CD14-positive monocyte (primary cell): ENCODE data around the gene AP1M2. TPM values are rescaled to one million over a fixed set of nuclear protein-coding genes. Genes with fewer than 3 reads are reported as not detected.
A peak's percentile ranks its signal among the peaks of the same experiment; 100 is the strongest.

Experiments
- DNase-seq, 3 donors: peaks; one replicate each; pipeline ENCODE4 v3.0.0-alpha.2; 2011 to 2022
- H2AFZ ChIP-seq: 2 replicates; pipeline ENCODE4 v1.6.0; 2012; ENCODE audit warnings: mild to moderate bottlenecking, low read depth, low read length, inconsistent platforms; ENCODE audit not compliant: insufficient read depth, poor library complexity, severe bottlenecking
- H3K27ac ChIP-seq, 2 donors: 1 replicate in 1 of 2; 2 replicates in 1 of 2; pipeline ENCODE4 v1.5.1; 2012 to 2013; ENCODE audit warnings: low read length in 2 of 2, control low read depth in 1 of 2, inconsistent platforms in 1 of 2, low read depth in 1 of 2, mild to moderate bottlenecking in 1 of 2
- H3K27me3 ChIP-seq, 2 donors: one replicate each; pipeline versions ENCODE4 v1.6.0 to v1.6.1; 2011 to 2013; ENCODE audit warnings: low read length in 2 of 2; ENCODE audit not compliant: control insufficient read depth in 2 of 2, insufficient read depth in 2 of 2
- H3K36me3 ChIP-seq, 2 donors: replicated peaks in 1 of 2; 1 replicate in 1 of 2; 2 replicates in 1 of 2; pipeline versions ENCODE4 v1.5.1 to v1.6.1; 2012 to 2013; ENCODE audit warnings: low read length in 2 of 2, control low read depth in 1 of 2, inconsistent platforms in 1 of 2, mild to moderate bottlenecking in 1 of 2; ENCODE audit not compliant: insufficient read depth in 2 of 2, control insufficient read depth in 1 of 2
- H3K4me1 ChIP-seq, 2 donors: 1 replicate in 1 of 2; 2 replicates in 1 of 2; pipeline versions ENCODE4 v1.5.1 to v1.6.1; 2012 to 2013; ENCODE audit warnings: low read length in 2 of 2, control low read depth in 1 of 2, inconsistent platforms in 1 of 2, mild to moderate bottlenecking in 1 of 2, moderate library complexity in 1 of 2; ENCODE audit not compliant: insufficient read depth in 2 of 2, control insufficient read depth in 1 of 2
- H3K4me2 ChIP-seq: replicated peaks from 2 replicates; pipeline ENCODE3; 2012; ENCODE audit warnings: low read length, moderate library complexity, mild to moderate bottlenecking; ENCODE audit not compliant: poor library complexity, severe bottlenecking; ENCODE audit errors: extremely low read depth
- H3K4me3 ChIP-seq, 3 experiments: fragments of 200-600 bp in 1 of 3; sonication (generic) in 1 of 3; replicated peaks in 1 of 3; 1 replicate in 2 of 3; 2 replicates in 1 of 3; pipeline ENCODE4 v1.5.1; 2011 to 2013; ENCODE audit warnings: low read length in 3 of 3, mild to moderate bottlenecking in 3 of 3, control low read depth in 2 of 3, low read depth in 2 of 3, inconsistent platforms in 1 of 3, moderate library complexity in 1 of 3
- H3K79me2 ChIP-seq: 2 replicates; pipeline ENCODE4 v1.6.0; 2012; ENCODE audit warnings: mild to moderate bottlenecking, control low read depth, inconsistent platforms, low read length, moderate library complexity; ENCODE audit not compliant: insufficient read depth
- H3K9ac ChIP-seq: 2 replicates; pipeline ENCODE4 v1.6.0; 2017; ENCODE audit warnings: low read length, mild to moderate bottlenecking; ENCODE audit not compliant: insufficient read depth, poor library complexity, severe bottlenecking
- H3K9me3 ChIP-seq, 2 donors: replicated peaks in 1 of 2; 1 replicate in 1 of 2; 2 replicates in 1 of 2; pipeline versions ENCODE4 v1.5.1 to v1.6.1; 2012 to 2013; ENCODE audit warnings: low read length in 2 of 2, control low read depth in 1 of 2; ENCODE audit not compliant: control insufficient read depth in 1 of 2, insufficient read depth in 1 of 2
- H4K20me1 ChIP-seq: 2 replicates; pipeline ENCODE4 v1.6.0; 2012; ENCODE audit warnings: mild to moderate bottlenecking, low read length, control low read depth, moderate library complexity; ENCODE audit not compliant: insufficient read depth
- H3K27ac Mint-ChIP-seq, 7 donors: one replicate each; pipeline ENCODE4 v1.8.0; 2020; ENCODE audit warnings: mild to moderate bottlenecking in 7 of 7, mixed read lengths in 7 of 7, moderate library complexity in 6 of 7, inconsistent platforms in 2 of 7
- H3K27me3 Mint-ChIP-seq, 3 donors: one replicate each; pipeline ENCODE4 v1.8.0; 2021 to 2022; ENCODE audit warnings: low read depth in 3 of 3, mild to moderate bottlenecking in 3 of 3, mixed read lengths in 3 of 3, moderate library complexity in 3 of 3, inconsistent platforms in 1 of 3
- H3K36me3 Mint-ChIP-seq, 2 donors: one replicate each; pipeline ENCODE4 v1.8.0; 2020; ENCODE audit warnings: mixed read lengths in 2 of 2, inconsistent platforms in 1 of 2, mild to moderate bottlenecking in 1 of 2
- H3K4me1 Mint-ChIP-seq: one replicate; pipeline ENCODE4 v1.8.0; 2020; ENCODE audit warnings: mild to moderate bottlenecking, mixed read lengths
- H3K4me3 Mint-ChIP-seq, 2 donors: one replicate each; pipeline ENCODE4 v1.8.0; 2020; ENCODE audit warnings: mild to moderate bottlenecking in 2 of 2, mixed read lengths in 2 of 2, moderate library complexity in 1 of 2
- H3K9me3 Mint-ChIP-seq, 7 donors: one replicate each; pipeline ENCODE4 v1.8.0; 2020 to 2022; ENCODE audit warnings: mixed read lengths in 7 of 7, mild to moderate bottlenecking in 6 of 7, moderate library complexity in 6 of 7, inconsistent platforms in 2 of 7
- CTCF ChIP-seq: fragments of 200-600 bp; IDR thresholded peaks from one replicate; pipeline ENCODE4 v1.8.0; 2022; ENCODE audit warnings: antibody characterized with exemption, mild to moderate bottlenecking
- WGBS: methylation state at CpG from one replicate; pipeline ENCODE4 v1.1.5; 2013; ENCODE audit warnings: missing lambda C conversion rate; ENCODE audit not compliant: insufficient coverage; 5-methylcytosine and 5-hydroxymethylcytosine counted together
- intact Hi-C, 2 donors: fragments of 100-400 bp; cut with micrococcal nuclease; formaldehyde crosslinking; loops; one replicate each; pipeline versions ENCODE4 v1.15.0 to v1.15.1; 2023
- polyA plus RNA-seq, 3 donors: library from polyadenylated mRNA; depleted of rRNA in 1 of 3; unstranded in 2 of 3; stranded (reverse) in 1 of 3; fragments of 300-500 nt in 2 of 3; fragments of >200 nt in 1 of 3; fragmentation: Illumina TruSeq in 2 of 3; gene quantifications; 1 replicate in 2 of 3; 2 replicates in 1 of 3; pipeline ENCODE4 v1.2.3, GENCODE V29; 2012 to 2021

AP1M2 gene
- polyA plus RNA-seq, 3 donors = 0.36 TPM; not detected in 2

- Histone ChIP-seq H3K4me1 (peaks cover 29 to 35% of the 10 kb centered on the region in 2 donors), H3K4me3 (peak overlapping the region; percentile 92 to 95 (median 92)), H4K20me1 (peaks cover 27% of the 10 kb centered on the region), H2AFZ (peak overlapping the region; percentile 79), H3K27ac (peak overlapping the region; percentile 75 to 79), H3K36me3 (no peaks in the 10 kb centered on the region), H3K79me2 (peaks cover 13% of the 10 kb centered on the region), H3K4me2 (peak overlapping the region; percentile 97), H3K9me3 (no peaks in the 10 kb centered on the region), H3K9ac (peak overlapping the region; percentile 74), H3K27me3 (no peaks in the 10 kb centered on the region)
- Mint-ChIP-seq H3K4me1 (peaks cover 30% of the 10 kb centered on the region), H3K27me3 (peaks cover 1 to 5% (median 3%) of the 10 kb centered on the region in 3 donors), H3K9me3 (peaks cover 0 to 3% (median 0%) of the 10 kb centered on the region in 7 donors), H3K27ac (peak overlapping the region; percentile 87 to 95 (median 92)), H3K36me3 (no peaks in the 10 kb centered on the region), H3K4me3 (peak overlapping the region; percentile 89 to 92)
- no peak for TF ChIP-seq CTCF
- under 1% methylated on average over 42 of the region's 76 CpGs for WGBS
- DNase-seq = peak; percentile 62 to 73 (median 70)
- intact Hi-C loops = loop anchor here in 1 of 2 donors (5.0 kb wide), 1 partner anchor 35 kb away; no protein-coding TSS in a partner anchor
Measured at GRCh38 chr19:10602330-10603083, 15.4 kb upstream of the AP1M2 start.

GRCh38 chr19:10601999-10602329 lies 14.9 kb upstream of the AP1M2 start:
- H3K4me2 ChIP-seq = peak overlapping the region; percentile 44
- WGBS = 29% methylated on average over 1 of the region's 7 CpGs

More at GRCh38 chr19:10601999-10602329, 14.9 kb upstream of the AP1M2 start:
- Histone ChIP-seq H3K4me3 (peak overlapping the region in 1 of 3 experiments; percentile 92), H3K27me3 (no peaks in the 10 kb centered on the region), H3K27ac (no peak overlapping the region), H3K36me3 (no peaks in the 10 kb centered on the region), H4K20me1 (peaks cover 23% of the 10 kb centered on the region), H3K9me3 (no peaks in the 10 kb centered on the region), H3K9ac (no peak overlapping the region), H2AFZ (no peak overlapping the region), H3K4me1 (peaks cover 32 to 40% of the 10 kb centered on the region in 2 donors), H3K79me2 (peaks cover 13% of the 10 kb centered on the region)
- Mint-ChIP-seq H3K27ac (peak overlapping the region in 4 of 7 donors; percentile 25 to 70 (median 62)), H3K9me3 (peaks cover 0 to 2% (median 0%) of the 10 kb centered on the region in 7 donors), H3K4me3 (peak overlapping the region in 1 of 2 donors; percentile 70), H3K27me3 (peaks cover 1 to 5% (median 3%) of the 10 kb centered on the region in 3 donors), H3K4me1 (peaks cover 32% of the 10 kb centered on the region), H3K36me3 (no peaks in the 10 kb centered on the region)
- no peak for DNase-seq
- intact Hi-C loops = loop anchor here in 1 of 2 donors (5.0 kb wide), 1 partner anchor 35 kb away; no protein-coding TSS in a partner anchor
- no peak for TF ChIP-seq CTCF
